ENCODE measurements around the gene CANX. TPM values are rescaled to one million over a fixed set of nuclear protein-coding genes. Genes with fewer than 3 reads are reported as not detected.

Gene CANX
- total and polyA plus RNA-seq, 2 of the 13 experiments (the other 11 are each of a cell fraction or from before 2014, with no cell fraction given): 477 to 680 TPM

GRCh38 chr5:179678223-179679013 is 20.3 kb upstream of the CANX start (continued):
- TF ChIP-seq HINFP (CRISPR knock-in tag; IDR thresholded peaks at IDR 0.05; ENCODE audit: low read depth): 0 out of 2 replicates have a peak, but pooled peaks have one; percentile 39
- TF ChIP-seq RBM39 (IDR thresholded peaks at IDR 0.05; ENCODE audit: low read depth, low read length, poor library complexity, severe bottlenecking): peak; percentile 57
- 0 out of 2 replicates have a peak, but pooled peaks have one; percentile 28 for TF ChIP-seq MED13 (CRISPR knock-in tag; IDR thresholded peaks at IDR 0.05)
- peak in 1 of 2 experiments; percentile 93; a peak in 2 of 4 replicates for TF ChIP-seq POLR2A (IDR thresholded peaks at IDR 0.05; ENCODE audit: insufficient read depth in 1 of 2, low read depth in 2 of 2, low read length in 2 of 2)
- TF ChIP-seq ZNF574 (CRISPR knock-in tag; IDR thresholded peaks at IDR 0.05): peak; percentile 81
- no peak for TF ChIP-seq TCF7L2 (IDR thresholded peaks at IDR 0.05; ENCODE audit: low read depth, low read length)
- no peak for TF ChIP-seq NR2F2 (IDR thresholded peaks at IDR 0.05; ENCODE audit: borderline replicate concordance, low read depth)
- TF ChIP-seq ZSCAN31 (CRISPR knock-in tag; IDR thresholded peaks at IDR 0.05; ENCODE audit: low read depth): peak; percentile 69
- no peak; the same call in 1 of the 2 replicates for TF ChIP-seq ZNF484 (CRISPR knock-in tag; IDR thresholded peaks at IDR 0.05; ENCODE audit: borderline replicate concordance, low read depth)
- no peak for TF ChIP-seq BRF2 (CRISPR knock-in tag; IDR thresholded peaks at IDR 0.05)
- TF ChIP-seq AHR (CRISPR knock-in tag; IDR thresholded peaks at IDR 0.05): peak; percentile 22; the same call in 1 of the 2 replicates
- TF ChIP-seq GTF3A (CRISPR knock-in tag; conservative IDR thresholded peaks at IDR 0.05): no peak
- TF ChIP-seq JARID2 (CRISPR knock-in tag; IDR thresholded peaks at IDR 0.05; ENCODE audit: insufficient replicate concordance): peak; percentile 82
- TF ChIP-seq MED8 (CRISPR knock-in tag; IDR thresholded peaks at IDR 0.05; ENCODE audit: insufficient replicate concordance): no peak
- TF ChIP-seq ZNF619 (CRISPR knock-in tag; IDR thresholded peaks at IDR 0.05): peak; percentile 48; the same call in 1 of the 2 replicates
- no peak for TF ChIP-seq TCF7 (IDR thresholded peaks at IDR 0.05; ENCODE audit: low read depth)
- no peak; the same call in 1 of the 2 replicates for TF ChIP-seq ESRRA (CRISPR knock-in tag; IDR thresholded peaks at IDR 0.05; ENCODE audit: low read depth)
- peak; percentile 75; the same call in 1 of the 2 replicates for TF ChIP-seq PAWR (CRISPR knock-in tag; IDR thresholded peaks at IDR 0.05; ENCODE audit: borderline replicate concordance)
- TF ChIP-seq TBL1XR1 (IDR thresholded peaks at IDR 0.05; ENCODE audit: borderline replicate concordance, low read length, partially characterized antibody): no peak
- TF ChIP-seq NFRKB (IDR thresholded peaks at IDR 0.05): no peak
- peak; percentile 73 for TF ChIP-seq THAP11 (CRISPR knock-in tag; IDR thresholded peaks at IDR 0.05)
- TF ChIP-seq ZNF660 (CRISPR knock-in tag; IDR thresholded peaks at IDR 0.05; ENCODE audit: borderline replicate concordance, low read depth): peak; percentile 57; the same call in 1 of the 2 replicates
- 0 out of 2 replicates have a peak, but pooled peaks have one; percentile 59 for TF ChIP-seq PCBP1 (IDR thresholded peaks at IDR 0.05; ENCODE audit: borderline replicate concordance, low read depth, low read length)

Data from HepG2 (cell line).